GM18511 (cell line): ENCODE results near the gene TEKTIP1.

Experiments used
- ATAC-seq: cut with Tn5 transposase; IDR thresholded peaks from one replicate; pipeline ENCODE4 v1.9.1; 2021; ENCODE audit warnings: mild to moderate bottlenecking, moderate library complexity; ENCODE audit not compliant: unreplicated experiment

The TEKTIP1 gene

DNA sequence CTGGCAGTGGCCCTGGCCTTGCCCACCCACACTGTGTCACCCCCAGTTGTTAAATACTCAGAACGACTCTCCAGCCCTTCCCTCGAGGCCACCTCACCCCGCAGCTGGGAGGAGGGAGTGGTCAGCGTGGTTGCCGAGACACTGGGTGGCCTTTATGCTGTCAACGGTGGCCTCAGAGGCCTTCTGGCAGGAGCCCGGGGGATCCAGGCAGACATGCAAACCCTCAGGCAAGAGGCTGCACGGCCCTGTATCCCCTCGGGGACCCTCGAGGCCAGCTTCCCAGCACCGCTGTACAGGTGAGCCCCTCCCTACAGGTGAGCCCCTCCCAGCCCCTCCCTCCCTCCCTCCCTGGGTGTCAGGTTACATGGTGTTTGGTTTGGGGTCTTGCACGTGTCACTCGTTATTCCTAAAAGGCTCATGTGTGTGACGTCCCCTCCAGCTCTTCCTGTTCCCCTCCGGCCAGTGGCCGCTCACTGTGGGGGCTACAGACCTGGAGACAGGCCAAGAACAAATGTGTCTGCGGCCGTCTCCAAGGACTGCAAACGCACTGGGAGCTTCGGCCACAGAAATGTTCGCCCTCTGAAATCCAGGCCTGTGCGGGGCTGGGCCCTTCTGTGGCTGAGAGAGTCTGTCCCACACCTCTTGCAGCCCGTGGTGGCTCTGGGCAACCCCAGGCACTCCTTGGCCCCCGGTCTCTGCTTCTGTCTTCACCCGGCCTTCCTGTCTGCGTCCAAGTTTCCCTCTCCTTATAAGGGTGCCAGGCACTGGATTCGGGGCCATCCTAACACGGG lies at the start of gene TEKTIP1:
TEKTIP1 (plus strand) TSS at position 210 of the 791 bp plus-strand sequence; CDS start at position 214, 4 bp downstream.
- ATAC-seq, result no peak

- no peak for ATAC-seq
These were observed 47.4 kb upstream of the TEKTIP1 start for GRCh38 chr19:3491396-3492119.

DNA sequence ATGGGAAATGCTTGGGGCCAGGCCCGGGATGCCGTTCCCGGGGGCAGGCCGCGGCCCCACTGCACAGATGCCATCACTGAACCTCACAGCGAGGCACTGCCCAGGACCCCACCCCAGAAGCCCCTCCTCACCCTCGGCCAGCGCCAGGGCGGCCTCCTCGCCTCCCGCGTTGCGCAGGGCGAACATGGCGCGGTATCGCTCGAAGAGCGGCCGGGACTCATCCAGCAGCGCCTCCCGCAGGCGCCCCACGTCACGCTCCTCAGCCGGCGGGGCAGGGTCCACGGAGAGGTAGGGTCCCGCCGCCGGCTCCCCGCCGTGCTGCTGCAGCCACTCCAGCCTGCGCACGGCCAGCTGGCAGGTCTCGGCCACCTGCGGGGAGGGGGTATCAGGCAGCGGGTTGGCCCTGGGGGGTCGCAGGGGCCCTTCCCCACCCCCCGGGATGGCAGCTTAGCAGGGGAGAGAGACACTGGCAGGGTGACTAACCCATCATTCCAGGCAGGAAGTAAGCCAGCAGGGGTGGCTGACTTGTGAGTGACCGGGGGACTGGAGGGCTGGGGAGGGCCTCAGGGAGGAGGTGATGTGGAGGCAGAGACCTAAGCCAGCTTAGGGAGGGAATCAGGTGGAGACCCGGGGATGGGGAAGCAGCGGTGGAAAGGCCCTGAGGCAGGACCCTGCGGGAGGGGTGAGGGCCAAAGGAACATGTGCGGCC lies 46.7 kb upstream of the TEKTIP1 start:
- no peak for ATAC-seq

DNA sequence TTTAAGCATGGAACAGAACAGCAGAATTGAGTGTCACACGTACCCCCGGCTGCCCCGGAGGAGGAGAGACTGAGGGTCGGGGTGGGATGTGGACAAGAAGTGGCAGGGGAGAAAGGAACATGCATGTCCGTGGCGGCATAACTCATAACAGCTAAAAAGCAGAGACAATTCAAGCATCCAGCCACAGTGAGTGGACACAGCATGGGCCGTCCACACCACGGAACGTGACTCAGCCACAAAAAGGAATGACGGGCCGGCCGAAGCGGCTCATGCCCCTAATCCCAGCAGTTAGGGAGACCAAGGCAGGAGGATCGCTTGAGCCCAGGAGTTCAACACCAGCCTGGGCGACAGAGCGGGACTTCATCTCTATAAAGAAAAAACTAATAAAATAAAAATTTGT lies 46.1 kb upstream of the TEKTIP1 start:
- ATAC-seq, result no peak

- no peak for ATAC-seq
These were observed 45.3 kb upstream of the TEKTIP1 start for GRCh38 chr19:3493651-3494050.

DNA sequence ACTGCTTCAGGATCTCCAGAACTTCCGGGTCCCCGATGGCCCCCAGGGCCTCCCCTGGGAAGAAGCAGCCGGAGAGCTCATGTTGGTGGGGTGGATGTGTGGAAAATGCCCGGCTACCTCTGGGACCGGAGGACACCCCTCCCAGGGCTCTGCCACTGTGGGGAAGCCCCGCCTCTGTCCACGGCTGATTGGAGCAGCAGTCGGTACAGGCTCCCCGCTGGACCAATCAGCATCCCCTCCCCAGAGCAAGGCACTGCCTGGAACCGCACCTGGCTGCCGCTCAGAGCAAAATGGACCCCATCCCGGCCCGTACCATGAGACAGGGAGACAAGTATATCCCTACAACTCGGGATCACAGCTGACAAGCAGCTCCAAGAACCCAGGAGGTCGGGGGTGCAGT lies 44.9 kb upstream of the TEKTIP1 start:
- ATAC-seq, result no peak

- no peak for ATAC-seq
These were observed 44.4 kb upstream of the TEKTIP1 start for GRCh38 chr19:3494559-3494958.

- no peak for ATAC-seq
These were observed 42.3 kb upstream of the TEKTIP1 start for GRCh38 chr19:3496392-3497273.

DNA sequence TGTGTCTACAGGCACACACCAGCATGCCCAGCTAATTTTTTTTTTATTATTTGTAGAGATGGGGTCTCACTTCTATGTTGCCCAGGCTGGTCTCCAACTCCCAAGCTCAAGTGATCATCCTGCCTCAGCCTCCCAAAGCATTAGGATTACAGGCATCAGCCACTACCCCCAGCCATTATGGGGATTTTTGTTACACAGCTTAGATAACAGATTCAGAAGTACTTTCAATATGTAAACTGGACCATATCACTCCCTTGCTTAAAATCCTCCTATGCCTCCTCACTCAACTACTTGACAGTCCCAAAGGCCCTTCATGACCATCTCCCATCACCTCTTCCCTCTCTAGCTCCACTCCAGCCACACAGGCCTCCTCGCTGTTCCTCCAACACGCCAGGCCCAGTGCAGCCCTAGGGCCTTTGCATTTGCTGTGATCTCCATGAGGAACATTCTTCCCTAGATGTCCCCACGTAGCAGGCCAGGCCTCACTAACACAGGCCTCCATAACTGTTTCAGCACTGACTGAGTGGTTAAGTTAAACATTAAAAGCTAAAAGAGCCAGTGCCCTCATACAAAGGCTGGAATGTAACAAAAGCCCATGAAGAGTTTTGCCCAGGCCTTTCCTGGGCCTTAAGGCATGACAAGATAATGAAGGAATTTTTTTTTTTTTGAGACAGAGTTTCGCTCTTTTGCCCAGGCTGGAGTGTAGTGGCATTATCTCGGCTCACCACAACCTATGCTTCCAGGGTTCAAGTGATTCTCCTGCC lies 41.0 kb upstream of the TEKTIP1 start:
- ATAC-seq, result no peak

DNA sequence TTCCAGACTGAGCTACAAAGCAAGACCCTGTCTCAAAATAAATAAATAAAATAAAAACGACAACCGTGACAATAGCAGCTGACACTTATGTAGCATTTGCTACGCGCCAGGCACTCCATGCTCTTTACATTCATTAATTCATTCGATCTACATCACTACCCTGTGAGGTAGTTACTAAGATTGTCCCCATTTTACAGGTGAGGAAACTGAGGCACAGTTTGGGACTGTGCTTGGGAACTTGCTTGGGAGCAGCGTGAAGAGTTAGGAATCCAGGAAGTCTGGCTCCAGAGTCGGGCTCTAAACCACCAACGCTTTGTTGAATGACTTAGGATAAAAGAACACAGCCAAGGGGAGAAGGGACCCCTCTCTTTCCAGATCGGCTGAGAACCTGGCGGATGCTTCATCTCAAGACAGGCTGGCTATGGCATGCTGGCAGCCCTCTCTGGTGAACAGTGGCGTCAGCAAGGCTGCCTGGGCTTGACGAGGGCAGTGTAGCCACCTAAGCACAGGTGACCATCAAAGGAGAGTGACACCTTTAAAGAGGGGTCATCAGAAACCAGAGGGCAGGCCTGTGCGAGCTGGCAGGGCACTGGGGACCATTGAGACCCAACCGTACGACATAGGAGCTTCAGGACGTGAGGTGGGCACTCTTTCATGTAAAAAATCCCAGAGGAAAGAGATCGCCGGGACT lies 39.1 kb upstream of the TEKTIP1 start:
- ATAC-seq, result no peak

- peak; percentile 88 for ATAC-seq
These were observed 38.4 kb upstream of the TEKTIP1 start, which contains the start of gene DOHH for GRCh38 chr19:3500429-3501101. DOHH (minus strand) TSS chr19:3500674; CDS start chr19:3496814, 3,860 bp downstream.

DNA sequence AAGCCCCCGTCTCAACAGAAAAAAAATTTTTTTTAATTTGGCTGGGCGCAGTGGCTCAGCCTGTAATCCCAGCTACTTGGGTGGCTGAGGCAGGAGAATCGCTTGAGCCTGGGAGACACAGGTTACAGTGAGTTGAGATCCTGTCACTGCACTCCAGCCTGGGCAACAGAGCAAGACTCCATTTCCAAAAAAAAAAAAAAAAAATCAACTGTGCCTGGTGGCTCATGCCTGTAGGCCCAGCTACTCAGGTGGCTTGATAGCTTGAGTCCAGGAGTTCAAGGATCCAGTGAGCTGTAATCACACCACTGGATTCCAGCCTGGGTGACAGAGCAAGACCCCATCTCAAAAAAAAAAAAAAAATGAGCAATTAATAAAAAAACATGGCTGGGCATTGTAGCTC lies 37.2 kb upstream of the TEKTIP1 start:
- ATAC-seq, result no peak

GRCh38 chr19:3503036-3503572 lies 35.9 kb upstream of the TEKTIP1 start:
- ATAC-seq, result no peak

DNA sequence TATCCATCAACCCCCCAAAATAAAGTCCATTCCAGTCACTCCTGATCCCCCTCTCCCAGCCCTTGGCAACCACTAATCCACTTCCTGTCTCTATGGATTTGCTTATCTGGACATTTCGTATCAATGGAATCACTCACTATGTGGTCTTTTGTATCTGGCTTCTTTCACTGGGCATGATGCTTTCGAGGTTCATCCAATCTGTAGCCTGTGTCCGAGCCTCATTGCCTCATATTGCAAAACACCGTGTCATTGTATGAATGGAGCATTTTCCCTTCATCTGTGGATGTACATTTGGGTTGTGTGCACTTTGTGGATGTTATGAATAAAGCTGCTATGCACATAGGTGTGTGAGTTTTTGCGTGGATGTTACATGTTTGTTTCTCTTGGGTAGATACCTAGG lies 34.2 kb upstream of the TEKTIP1 start:
- no peak for ATAC-seq

- peak; percentile 90 for ATAC-seq
These were observed 33.2 kb upstream of the TEKTIP1 start, which contains the start of gene FZR1 for GRCh38 chr19:3505598-3506383. FZR1 (plus strand) TSS chr19:3506311; CDS start chr19:3522990, 16,679 bp downstream.

- ATAC-seq, result peak; percentile 12
These were observed 32.3 kb upstream of the TEKTIP1 start for GRCh38 chr19:3506384-3507340.
